ENCODE measurements around the gene TMX2. TPM values are rescaled to one million over a fixed set of nuclear protein-coding genes. Genes with fewer than 3 reads are reported as not detected.

The TMX2 gene
- total RNA-seq, 2 experiments from 2014 or later: 54.9 to 66.9 TPM

DNA sequence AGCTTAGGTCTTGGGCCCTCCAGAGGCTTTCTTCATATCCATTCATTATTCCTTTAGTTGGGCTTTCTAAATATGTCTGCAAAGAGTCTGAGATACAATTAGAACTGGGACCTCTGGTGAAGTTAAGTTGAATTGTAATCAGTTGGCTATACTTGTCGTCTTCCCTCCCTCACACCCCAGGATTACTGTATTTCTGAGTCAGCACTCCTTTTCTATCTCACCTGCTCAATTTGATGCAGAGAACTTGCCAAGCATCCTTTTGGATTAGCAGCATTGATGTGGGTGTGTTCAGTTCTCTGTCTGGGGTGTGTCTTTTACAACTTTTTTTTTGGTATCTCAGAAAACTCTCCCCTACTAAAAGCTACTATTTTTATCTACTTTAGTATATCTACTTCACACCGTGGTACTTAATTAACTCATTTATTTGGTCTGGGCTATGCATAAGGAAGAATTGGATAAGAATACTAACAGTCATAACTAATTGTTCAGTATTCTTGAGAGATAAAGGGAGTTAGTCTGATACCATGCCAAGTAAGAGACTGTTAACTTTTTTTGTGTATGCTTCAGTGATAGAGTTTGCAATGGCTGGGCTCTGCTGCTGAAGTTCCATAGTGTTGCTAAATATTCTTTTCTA is 64.3 kb downstream of the TMX2 start:
- H3K9me3 ChIP-seq (ENCODE audit: low read length): no peaks in the 10 kb centered on the region
- no peaks in the 10 kb centered on the region for H3K9me2 ChIP-seq (ENCODE audit: insufficient read depth, low read length)
- BruUV-seq (replicated peaks): no TSS peak
- POLR2A ChIA-PET: no interaction called here
- H3K27ac ChIP-seq (ENCODE audit: low read depth, low read length, poor library complexity, severe bottlenecking): no peak overlapping the region
- no peak for TF ChIP-seq EZH2phosphoT487 (IDR thresholded peaks at IDR 0.05; ENCODE audit: borderline replicate concordance, low read depth, low read length)
- TF ChIP-seq, protein P1, sequence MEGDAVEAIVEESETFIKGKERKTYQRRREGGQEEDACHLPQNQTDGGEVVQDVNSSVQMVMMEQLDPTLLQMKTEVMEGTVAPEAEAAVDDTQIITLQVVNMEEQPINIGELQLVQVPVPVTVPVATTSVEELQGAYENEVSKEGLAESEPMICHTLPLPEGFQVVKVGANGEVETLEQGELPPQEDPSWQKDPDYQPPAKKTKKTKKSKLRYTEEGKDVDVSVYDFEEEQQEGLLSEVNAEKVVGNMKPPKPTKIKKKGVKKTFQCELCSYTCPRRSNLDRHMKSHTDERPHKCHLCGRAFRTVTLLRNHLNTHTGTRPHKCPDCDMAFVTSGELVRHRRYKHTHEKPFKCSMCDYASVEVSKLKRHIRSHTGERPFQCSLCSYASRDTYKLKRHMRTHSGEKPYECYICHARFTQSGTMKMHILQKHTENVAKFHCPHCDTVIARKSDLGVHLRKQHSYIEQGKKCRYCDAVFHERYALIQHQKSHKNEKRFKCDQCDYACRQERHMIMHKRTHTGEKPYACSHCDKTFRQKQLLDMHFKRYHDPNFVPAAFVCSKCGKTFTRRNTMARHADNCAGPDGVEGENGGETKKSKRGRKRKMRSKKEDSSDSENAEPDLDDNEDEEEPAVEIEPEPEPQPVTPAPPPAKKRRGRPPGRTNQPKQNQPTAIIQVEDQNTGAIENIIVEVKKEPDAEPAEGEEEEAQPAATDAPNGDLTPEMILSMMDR (conservative IDR thresholded peaks at IDR 0.05; ENCODE audit: low read length): no peak
- no peaks in the 10 kb centered on the region for H3K79me2 ChIP-seq (ENCODE audit: insufficient read depth, low read depth, low read length)
- no peak overlapping the region for H3K4me3 ChIP-seq (ENCODE audit: low read depth, low read length, poor library complexity, severe bottlenecking)
- H3K4me1 ChIP-seq (ENCODE audit: insufficient read depth, low read length, poor library complexity, severe bottlenecking): no peaks in the 10 kb centered on the region
- DNase-seq (ENCODE audit: low spot score): no peak
- CTCF ChIA-PET (ENCODE audit: unreplicated experiment): no interaction called here
- H3K36me3 ChIP-seq (ENCODE audit: insufficient read depth, low read length): no peaks in the 10 kb centered on the region
- intact Hi-C loops (cut with micrococcal nuclease; ENCODE audit: unreplicated experiment): no loop called here
- no peak overlapping the region for H2AFZ ChIP-seq (ENCODE audit: low read length)
- no peaks in the 10 kb centered on the region; the same call in 1 of the 2 replicates for H4K20me1 ChIP-seq (ENCODE audit: insufficient read depth, low read length)
- no peak overlapping the region for H3K4me2 ChIP-seq (ENCODE audit: low read length)

DNA sequence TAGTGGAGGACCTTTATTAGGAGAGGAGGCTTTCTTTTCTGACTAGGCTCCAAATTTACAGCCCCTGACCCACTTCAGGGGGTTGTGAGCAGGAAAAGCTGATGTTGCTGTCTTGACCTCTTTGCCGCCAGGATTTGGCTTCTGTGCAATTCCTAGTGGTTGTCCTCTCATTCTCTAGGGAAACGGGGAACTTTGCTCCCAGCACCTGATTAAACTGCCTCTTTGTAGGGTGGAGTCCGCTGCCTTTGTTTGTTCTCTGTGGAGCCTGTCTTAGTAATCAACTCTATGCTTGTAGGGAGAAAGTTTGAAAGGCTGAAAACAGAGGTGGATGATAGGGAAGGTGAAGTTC is 65.5 kb downstream of the TMX2 start:
- intact Hi-C loops (cut with micrococcal nuclease; ENCODE audit: unreplicated experiment): no loop called here
- no peaks in the 10 kb centered on the region for H3K4me1 ChIP-seq (ENCODE audit: insufficient read depth, low read length, poor library complexity, severe bottlenecking)
- H3K9me2 ChIP-seq (ENCODE audit: insufficient read depth, low read length): no peaks in the 10 kb centered on the region
- H2AFZ ChIP-seq (ENCODE audit: low read length): no peak overlapping the region
- H3K4me2 ChIP-seq (ENCODE audit: low read length): no peak overlapping the region
- no TSS peak for BruUV-seq (replicated peaks)
- no peaks in the 10 kb centered on the region; the same call in 1 of the 2 replicates for H4K20me1 ChIP-seq (ENCODE audit: insufficient read depth, low read length)
- H3K79me2 ChIP-seq (ENCODE audit: insufficient read depth, low read depth, low read length): no peaks in the 10 kb centered on the region
- no peak for TF ChIP-seq EZH2phosphoT487 (IDR thresholded peaks at IDR 0.05; ENCODE audit: borderline replicate concordance, low read depth, low read length)
- TF ChIP-seq, protein P1 (conservative IDR thresholded peaks at IDR 0.05; ENCODE audit: low read length): no peak
- CTCF ChIA-PET (ENCODE audit: unreplicated experiment): no interaction called here
- no peak overlapping the region for H3K27ac ChIP-seq (ENCODE audit: low read depth, low read length, poor library complexity, severe bottlenecking)
- POLR2A ChIA-PET: interaction anchor here (1.1 to 1.5 kb wide), 3 partner anchors 7 to 15 kb away, joined by 3 to 10 read pairs (median 4); no protein-coding TSS in a partner anchor
- DNase-seq (ENCODE audit: low spot score): no peak
- no peaks in the 10 kb centered on the region for H3K36me3 ChIP-seq (ENCODE audit: insufficient read depth, low read length)
- no peak overlapping the region for H3K4me3 ChIP-seq (ENCODE audit: low read depth, low read length, poor library complexity, severe bottlenecking)
- no peaks in the 10 kb centered on the region for H3K9me3 ChIP-seq (ENCODE audit: low read length)

DNA sequence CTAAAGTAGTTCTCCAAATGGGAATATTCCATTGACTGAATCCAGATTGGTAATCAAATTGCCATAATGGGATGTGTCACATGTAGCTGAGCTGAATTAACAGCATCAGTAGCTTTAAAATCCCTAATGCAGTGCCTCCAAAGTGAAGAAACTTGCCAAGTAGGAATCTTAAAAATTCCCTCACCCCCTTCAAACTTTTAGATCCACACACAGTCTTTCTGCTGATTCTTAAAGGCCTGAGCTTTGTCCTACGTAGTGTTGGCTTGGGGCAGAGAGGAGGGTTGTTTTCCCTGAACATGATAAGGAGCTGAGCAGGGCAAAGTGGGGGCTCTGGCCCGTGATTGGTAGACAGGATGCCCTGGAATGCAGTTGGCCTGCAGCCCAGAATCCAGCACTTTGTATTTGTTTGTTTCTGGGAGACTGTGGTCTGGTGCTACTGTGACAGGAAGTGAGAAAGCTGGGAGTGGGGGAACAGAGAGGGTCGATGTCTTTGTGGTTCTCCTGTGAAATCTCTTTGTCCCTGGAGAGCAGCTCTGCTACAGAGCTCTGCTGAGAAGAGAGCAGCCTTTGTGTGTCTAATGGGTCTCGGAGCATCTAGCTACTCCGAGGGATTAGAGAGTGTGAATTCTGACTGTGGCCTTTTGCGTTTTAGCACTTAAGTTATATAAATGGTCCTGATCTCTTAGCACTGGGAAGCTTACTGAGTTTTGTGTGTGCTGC is 66.1 kb downstream of the TMX2 start:
- H3K4me1 ChIP-seq (ENCODE audit: insufficient read depth, low read length, poor library complexity, severe bottlenecking): no peaks in the 10 kb centered on the region
- no peak overlapping the region for H3K27ac ChIP-seq (ENCODE audit: low read depth, low read length, poor library complexity, severe bottlenecking)
- BruUV-seq (replicated peaks): no TSS peak
- no peaks in the 10 kb centered on the region for H3K9me2 ChIP-seq (ENCODE audit: insufficient read depth, low read length)
- H3K4me3 ChIP-seq (ENCODE audit: low read depth, low read length, poor library complexity, severe bottlenecking): no peak overlapping the region
- CTCF ChIA-PET (ENCODE audit: unreplicated experiment): no interaction called here
- no peaks in the 10 kb centered on the region for H3K9me3 ChIP-seq (ENCODE audit: low read length)
- H3K36me3 ChIP-seq (ENCODE audit: insufficient read depth, low read length): no peaks in the 10 kb centered on the region
- intact Hi-C loops (cut with micrococcal nuclease; ENCODE audit: unreplicated experiment): no loop called here
- TF ChIP-seq EZH2phosphoT487 (IDR thresholded peaks at IDR 0.05; ENCODE audit: borderline replicate concordance, low read depth, low read length): no peak
- TF ChIP-seq, protein P1 (conservative IDR thresholded peaks at IDR 0.05; ENCODE audit: low read length): no peak
- POLR2A ChIA-PET: interaction anchor here (1.1 to 1.5 kb wide), 3 partner anchors 8 to 15 kb away, joined by 3 to 10 read pairs (median 4); no protein-coding TSS in a partner anchor
- DNase-seq (ENCODE audit: low spot score): no peak
- no peaks in the 10 kb centered on the region for H3K79me2 ChIP-seq (ENCODE audit: insufficient read depth, low read depth, low read length)
- H4K20me1 ChIP-seq (ENCODE audit: insufficient read depth, low read length): no peaks in the 10 kb centered on the region; the same call in 1 of the 2 replicates
- H2AFZ ChIP-seq (ENCODE audit: low read length): no peak overlapping the region
- no peak overlapping the region for H3K4me2 ChIP-seq (ENCODE audit: low read length)
